Chondrocyte (in vitro differentiated cells): Measurements from ENCODE around the gene INTS6L. TPM values are rescaled to one million over a fixed set of nuclear protein-coding genes. Genes with fewer than 3 reads are reported as not detected.
"Not testable (repeated sequence)": the region's sequence is repeated elsewhere in the genome, so short reads cannot be mapped to it uniquely, and the experiment has no call there.

ENCODE experiments used
- DNase-seq: peaks from one replicate; pipeline ENCODE4 v3.0.0; 2021; ENCODE audit warnings: mixed read lengths, low spot score
- H3K27ac Mint-ChIP-seq: one replicate; pipeline ENCODE4 v1.8.0; 2021; ENCODE audit warnings: mild to moderate bottlenecking, moderate library complexity, mixed read lengths; ENCODE audit not compliant: unreplicated experiment
- H3K27me3 Mint-ChIP-seq: 2 replicates; pipeline ENCODE4 v1.8.0; 2021; ENCODE audit warnings: low read depth, mixed read lengths
- H3K36me3 Mint-ChIP-seq: 2 replicates; pipeline ENCODE4 v1.8.0; 2021; ENCODE audit warnings: low read depth, mixed read lengths
- H3K4me1 Mint-ChIP-seq: 2 replicates; pipeline ENCODE4 v1.8.0; 2021; ENCODE audit warnings: low read depth, mild to moderate bottlenecking, mixed read lengths
- H3K4me3 Mint-ChIP-seq: one replicate; pipeline ENCODE4 v1.8.0; 2021; ENCODE audit warnings: mild to moderate bottlenecking, moderate library complexity, mixed read lengths; ENCODE audit not compliant: unreplicated experiment
- H3K9me3 Mint-ChIP-seq: 2 replicates; pipeline ENCODE4 v1.8.0; 2021; ENCODE audit warnings: low read depth, mixed read lengths
- total RNA-seq: library from RNA; stranded (reverse); gene quantifications from 3 replicates; pipeline ENCODE4 v1.2.1, GENCODE V29; 2021
- TF ChIP-seq, protein P1 (sequence below): fragments of 200-600 bp; sonication (generic); IDR thresholded peaks from 2 replicates; pipeline ENCODE4 v1.5.0; 2021; ENCODE audit warnings: antibody characterized with exemption, mild to moderate bottlenecking, moderate library complexity

Gene INTS6L
- total RNA-seq, 1 donor from 2014 or later = 6.0 TPM

DNA sequence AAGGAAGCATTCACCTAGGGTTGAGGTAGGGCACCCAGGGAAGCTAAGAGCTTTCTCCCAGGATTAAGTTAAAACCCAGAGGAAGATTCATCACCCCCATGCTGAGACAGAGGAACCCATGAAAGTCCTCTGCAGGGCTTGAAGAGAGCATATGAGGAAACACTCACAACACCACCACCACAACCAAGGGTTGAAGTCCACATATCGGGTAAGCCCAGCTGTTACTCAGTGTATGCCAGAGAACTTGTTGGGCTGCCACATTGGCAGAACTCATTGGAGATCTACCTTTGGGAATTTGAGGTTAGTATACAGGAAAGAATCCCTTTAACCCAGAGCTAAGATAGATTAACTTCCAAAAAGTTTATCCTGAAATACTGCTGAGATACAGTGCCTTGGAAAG, 75.1 kb downstream of the INTS6L start:
- H3K9me3 Mint-ChIP-seq = peaks cover 3% of the 10 kb centered on the region
- DNase-seq = no peak
- H3K27ac Mint-ChIP-seq = no peak overlapping the region
- H3K4me3 Mint-ChIP-seq = no peak overlapping the region
- H3K27me3 Mint-ChIP-seq = peaks cover 8% of the 10 kb centered on the region
- H3K4me1 Mint-ChIP-seq = no peaks in the 10 kb centered on the region
- TF ChIP-seq, protein P1, sequence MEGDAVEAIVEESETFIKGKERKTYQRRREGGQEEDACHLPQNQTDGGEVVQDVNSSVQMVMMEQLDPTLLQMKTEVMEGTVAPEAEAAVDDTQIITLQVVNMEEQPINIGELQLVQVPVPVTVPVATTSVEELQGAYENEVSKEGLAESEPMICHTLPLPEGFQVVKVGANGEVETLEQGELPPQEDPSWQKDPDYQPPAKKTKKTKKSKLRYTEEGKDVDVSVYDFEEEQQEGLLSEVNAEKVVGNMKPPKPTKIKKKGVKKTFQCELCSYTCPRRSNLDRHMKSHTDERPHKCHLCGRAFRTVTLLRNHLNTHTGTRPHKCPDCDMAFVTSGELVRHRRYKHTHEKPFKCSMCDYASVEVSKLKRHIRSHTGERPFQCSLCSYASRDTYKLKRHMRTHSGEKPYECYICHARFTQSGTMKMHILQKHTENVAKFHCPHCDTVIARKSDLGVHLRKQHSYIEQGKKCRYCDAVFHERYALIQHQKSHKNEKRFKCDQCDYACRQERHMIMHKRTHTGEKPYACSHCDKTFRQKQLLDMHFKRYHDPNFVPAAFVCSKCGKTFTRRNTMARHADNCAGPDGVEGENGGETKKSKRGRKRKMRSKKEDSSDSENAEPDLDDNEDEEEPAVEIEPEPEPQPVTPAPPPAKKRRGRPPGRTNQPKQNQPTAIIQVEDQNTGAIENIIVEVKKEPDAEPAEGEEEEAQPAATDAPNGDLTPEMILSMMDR = no peak
- H3K36me3 Mint-ChIP-seq = no peaks in the 10 kb centered on the region

DNA sequence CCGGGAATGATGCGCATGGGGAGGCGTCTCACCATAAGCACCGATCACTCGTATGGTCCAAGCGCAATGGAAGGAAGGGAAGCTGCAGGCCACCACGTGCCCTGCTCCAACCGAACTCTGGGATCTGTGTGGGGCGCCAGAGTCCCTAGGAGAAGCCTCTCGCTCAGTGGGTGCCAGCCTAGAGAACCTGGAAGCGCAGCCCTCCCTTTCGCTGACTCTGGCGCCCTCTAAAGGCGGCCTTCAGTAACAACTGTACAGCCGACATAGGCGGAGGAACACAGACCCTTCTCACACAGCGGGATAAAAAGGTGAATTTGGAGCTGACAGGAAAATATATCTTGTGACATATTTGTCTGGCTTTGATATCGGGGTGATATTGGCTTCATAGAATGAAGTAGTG, 76.0 kb downstream of the INTS6L start:
- DNase-seq = no peak
- Mint-ChIP-seq H3K27ac (no peak overlapping the region), H3K9me3 (peaks cover 3% of the 10 kb centered on the region), H3K4me3 (no peak overlapping the region), H3K4me1 (no peaks in the 10 kb centered on the region), H3K36me3 (no peaks in the 10 kb centered on the region), H3K27me3 (peaks cover 8% of the 10 kb centered on the region)
- TF ChIP-seq, protein P1 = peak; percentile 73

DNA sequence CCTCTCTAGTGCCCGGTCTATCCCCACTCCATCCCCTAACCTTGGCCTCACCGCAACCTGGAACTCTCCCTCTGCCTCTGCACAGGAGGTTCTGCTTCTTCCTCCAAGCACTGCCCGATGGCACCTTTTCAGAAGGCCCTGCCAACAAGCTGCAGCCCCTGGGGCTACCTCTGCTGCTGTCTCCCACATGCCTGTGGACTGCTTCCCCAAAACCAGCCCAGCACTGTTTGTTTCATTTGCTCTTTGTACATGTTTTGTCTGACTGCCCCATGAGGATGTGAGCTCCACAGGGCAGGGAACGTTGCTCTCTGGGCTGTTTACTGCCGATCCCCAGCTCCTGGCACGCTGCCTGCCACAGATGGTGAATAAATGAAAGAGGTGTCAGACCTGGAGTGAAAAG, 85.4 kb downstream of the INTS6L start:
- H3K9me3 Mint-ChIP-seq = peaks cover 18% of the 10 kb centered on the region
- H3K36me3 Mint-ChIP-seq = no peaks in the 10 kb centered on the region
- no peak for DNase-seq
- H3K27ac Mint-ChIP-seq = no peak overlapping the region
- no peaks in the 10 kb centered on the region for H3K27me3 Mint-ChIP-seq
- H3K4me3 Mint-ChIP-seq = no peak overlapping the region
- H3K4me1 Mint-ChIP-seq = no peaks in the 10 kb centered on the region
- TF ChIP-seq, protein P1 = no peak

DNA sequence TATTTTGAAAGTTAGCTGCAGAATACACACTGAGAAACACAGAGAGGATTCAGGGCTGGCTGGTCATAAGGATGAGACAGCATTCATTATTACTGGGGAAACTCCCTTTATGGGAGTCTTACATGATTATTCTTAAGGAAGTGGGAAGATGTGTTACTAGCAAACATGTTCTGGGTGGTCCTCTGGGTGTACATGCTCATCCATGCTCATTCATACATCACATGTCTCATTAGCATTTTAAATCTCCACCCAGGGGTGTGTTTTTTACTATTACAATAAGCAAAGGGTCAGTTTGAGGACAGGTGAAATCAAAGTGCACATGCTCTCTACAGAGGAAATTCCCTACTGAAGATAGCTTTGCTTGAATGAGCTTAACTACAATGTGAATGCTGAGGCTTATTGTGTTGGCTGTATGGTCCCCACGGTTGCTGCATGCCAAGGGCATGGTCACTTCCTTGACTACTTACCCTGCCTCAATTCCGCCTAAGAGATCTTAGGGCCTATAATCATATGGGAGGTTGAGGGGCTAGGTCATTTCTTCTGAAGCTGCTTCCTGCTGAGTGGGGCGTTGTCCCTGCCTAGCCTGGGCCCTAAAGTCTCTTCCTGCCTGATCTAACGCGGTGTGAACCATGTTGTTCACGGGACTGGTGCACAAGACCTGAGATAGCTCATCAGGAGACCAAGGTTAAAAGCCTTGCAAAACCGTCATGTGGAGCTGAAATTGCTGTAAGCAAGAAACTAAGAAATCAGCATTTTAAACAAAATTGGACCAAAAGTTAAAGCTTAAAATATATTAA, 104.1 kb downstream of the INTS6L start:
- not testable (repeated sequence) for H3K27ac Mint-ChIP-seq, H3K36me3 Mint-ChIP-seq, H3K4me3 Mint-ChIP-seq, H3K4me1 Mint-ChIP-seq, H3K27me3 Mint-ChIP-seq, DNase-seq, H3K9me3 Mint-ChIP-seq

DNA sequence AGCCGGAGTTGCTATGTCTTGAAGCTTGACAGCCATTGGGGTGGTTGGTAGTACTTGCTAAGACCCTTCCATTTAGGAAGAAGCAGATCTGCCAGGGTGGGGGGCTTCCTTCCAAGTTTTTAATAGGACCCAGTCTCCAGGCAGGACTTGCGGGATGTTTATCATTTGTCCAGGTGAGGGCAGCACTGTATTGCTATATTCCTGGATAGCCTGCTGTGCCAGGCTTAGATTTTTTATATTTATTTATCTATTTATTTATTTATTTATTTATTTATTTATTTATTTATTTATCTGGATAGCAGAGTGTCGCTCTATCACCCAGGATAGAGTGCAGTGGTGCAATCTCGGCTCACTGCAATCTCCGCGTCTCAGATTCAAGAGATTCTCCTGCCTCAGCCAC, 105.5 kb downstream of the INTS6L start:
- Mint-ChIP-seq H3K4me1 (no peaks in the 10 kb centered on the region), H3K27ac (no peak overlapping the region), H3K36me3 (no peaks in the 10 kb centered on the region), H3K27me3 (no peaks in the 10 kb centered on the region), H3K4me3 (no peak overlapping the region), H3K9me3 (peaks cover 7% of the 10 kb centered on the region)
- TF ChIP-seq, protein P1 = peak; percentile 61
- DNase-seq = no peak

DNA sequence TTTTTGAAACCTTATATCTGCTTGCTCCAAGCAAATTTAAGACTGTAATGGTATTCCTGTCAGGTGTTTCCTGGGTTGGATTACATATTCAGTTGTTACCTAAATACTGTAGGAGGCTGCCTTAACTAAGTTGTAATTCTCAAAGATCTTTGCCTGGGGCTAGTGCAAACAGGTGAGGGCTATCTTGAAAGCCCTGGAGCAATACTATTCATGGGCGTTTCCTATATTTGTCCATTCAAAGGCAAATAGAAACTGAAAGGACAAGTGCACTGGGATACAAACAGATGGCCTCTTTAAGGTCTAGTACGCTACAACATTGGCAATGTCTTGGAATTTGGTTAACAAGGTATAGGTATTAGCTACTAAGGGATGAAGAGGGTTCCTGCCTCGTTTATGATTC, 108.9 kb downstream of the INTS6L start:
- Mint-ChIP-seq H3K4me1 (no peaks in the 10 kb centered on the region), H3K27ac (no peak overlapping the region), H3K36me3 (no peaks in the 10 kb centered on the region), H3K4me3 (no peak overlapping the region), H3K27me3 (no peaks in the 10 kb centered on the region), H3K9me3 (peaks cover 7% of the 10 kb centered on the region)
- DNase-seq = no peak
- TF ChIP-seq, protein P1 = no peak
